Astrocyte (in vitro differentiated cells and primary cell): ENCODE measurements around the gene OR2V1. TPM values are rescaled to one million over a fixed set of nuclear protein-coding genes. Genes with fewer than 3 reads are reported as not detected.

Source experiments
- DNase-seq: peaks from one replicate; pipeline ENCODE4 v3.0.0-alpha.2; 2010; ENCODE audit warnings: low read depth
- FAIRE-seq: peaks from 2 replicates; lab custom pipeline; 2011; peaks lifted over from hg19 to GRCh38; lab: Jason Lieb, UNC
- H2AFZ ChIP-seq: 2 replicates; pipeline ENCODE4 v1.6.0; 2012; ENCODE audit warnings: low read depth, low read length, inconsistent platforms
- H3K27ac ChIP-seq: 2 replicates; pipeline ENCODE4 v1.5.1; 2011; ENCODE audit warnings: low read depth, low read length, inconsistent platforms
- H3K27me3 ChIP-seq: 2 replicates; pipeline ENCODE4 v1.6.0; 2011; ENCODE audit warnings: low read length, inconsistent platforms; ENCODE audit not compliant: insufficient read depth
- H3K36me3 ChIP-seq: 2 replicates; pipeline ENCODE4 v1.5.1; 2011; ENCODE audit warnings: low read length, inconsistent platforms; ENCODE audit not compliant: insufficient read depth
- H3K4me1 ChIP-seq: 2 replicates; pipeline ENCODE4 v1.5.1; 2011; ENCODE audit warnings: low read length, inconsistent platforms; ENCODE audit not compliant: insufficient read depth
- H3K4me2 ChIP-seq: 2 replicates; pipeline ENCODE4 v1.6.0; 2012; ENCODE audit warnings: low read length, inconsistent platforms
- H3K4me3 ChIP-seq: 2 replicates; pipeline ENCODE4 v1.5.1; 2011; ENCODE audit warnings: low read depth, mild to moderate bottlenecking, low read length, inconsistent platforms; ENCODE audit not compliant: insufficient read depth
- H3K79me2 ChIP-seq: 2 replicates; pipeline ENCODE4 v1.6.0; 2012; ENCODE audit warnings: mild to moderate bottlenecking, low read length, inconsistent platforms; ENCODE audit not compliant: insufficient read depth
- H3K9ac ChIP-seq: 2 replicates; pipeline ENCODE4 v1.6.0; 2012; ENCODE audit warnings: mild to moderate bottlenecking, low read length, inconsistent platforms
- H3K9me3 ChIP-seq: 2 replicates; pipeline ENCODE4 v1.5.1; 2012; ENCODE audit warnings: low read depth, mild to moderate bottlenecking, low read length, inconsistent platforms; ENCODE audit not compliant: insufficient read depth
- H4K20me1 ChIP-seq: 2 replicates; pipeline ENCODE4 v1.6.0; 2012; ENCODE audit warnings: low read length, inconsistent platforms; ENCODE audit not compliant: insufficient read depth
- H3K27ac Mint-ChIP-seq: one replicate; pipeline ENCODE4 v1.8.0; 2021; ENCODE audit warnings: mild to moderate bottlenecking, mixed read lengths; ENCODE audit not compliant: unreplicated experiment
- H3K27me3 Mint-ChIP-seq: one replicate; pipeline ENCODE4 v1.8.0; 2021; ENCODE audit warnings: low read depth, mixed read lengths; ENCODE audit not compliant: unreplicated experiment
- H3K36me3 Mint-ChIP-seq: one replicate; pipeline ENCODE4 v1.8.0; 2021; ENCODE audit warnings: low read depth, mixed read lengths; ENCODE audit not compliant: unreplicated experiment
- H3K4me1 Mint-ChIP-seq: one replicate; pipeline ENCODE4 v1.8.0; 2021; ENCODE audit warnings: low read depth, mixed read lengths; ENCODE audit not compliant: unreplicated experiment
- H3K4me3 Mint-ChIP-seq: one replicate; pipeline ENCODE4 v1.8.0; 2021; ENCODE audit warnings: mild to moderate bottlenecking, moderate library complexity, mixed read lengths; ENCODE audit not compliant: unreplicated experiment
- H3K9me3 Mint-ChIP-seq: one replicate; pipeline ENCODE4 v1.8.0; 2021; ENCODE audit warnings: mild to moderate bottlenecking, mixed read lengths; ENCODE audit not compliant: unreplicated experiment
- EZH2 ChIP-seq: IDR thresholded peaks from 2 replicates; pipeline ENCODE4 v1.6.1; 2012; ENCODE audit warnings: mild to moderate bottlenecking, low read length, inconsistent platforms; ENCODE audit not compliant: insufficient read depth
- total RNA-seq: library from RNA; stranded (reverse); gene quantifications from 2 replicates; pipeline ENCODE4 v1.2.1, GENCODE V29; 2021
- TF ChIP-seq, protein P1 (sequence below): IDR thresholded peaks from 2 replicates; pipeline ENCODE4 v1.5.1; 2011; ENCODE audit warnings: low read depth, mild to moderate bottlenecking, inconsistent platforms, low read length, moderate library complexity; ENCODE audit not compliant: insufficient read depth

Gene OR2V1
- total RNA-seq, 1 donor from 2014 or later: not detected

DNA sequence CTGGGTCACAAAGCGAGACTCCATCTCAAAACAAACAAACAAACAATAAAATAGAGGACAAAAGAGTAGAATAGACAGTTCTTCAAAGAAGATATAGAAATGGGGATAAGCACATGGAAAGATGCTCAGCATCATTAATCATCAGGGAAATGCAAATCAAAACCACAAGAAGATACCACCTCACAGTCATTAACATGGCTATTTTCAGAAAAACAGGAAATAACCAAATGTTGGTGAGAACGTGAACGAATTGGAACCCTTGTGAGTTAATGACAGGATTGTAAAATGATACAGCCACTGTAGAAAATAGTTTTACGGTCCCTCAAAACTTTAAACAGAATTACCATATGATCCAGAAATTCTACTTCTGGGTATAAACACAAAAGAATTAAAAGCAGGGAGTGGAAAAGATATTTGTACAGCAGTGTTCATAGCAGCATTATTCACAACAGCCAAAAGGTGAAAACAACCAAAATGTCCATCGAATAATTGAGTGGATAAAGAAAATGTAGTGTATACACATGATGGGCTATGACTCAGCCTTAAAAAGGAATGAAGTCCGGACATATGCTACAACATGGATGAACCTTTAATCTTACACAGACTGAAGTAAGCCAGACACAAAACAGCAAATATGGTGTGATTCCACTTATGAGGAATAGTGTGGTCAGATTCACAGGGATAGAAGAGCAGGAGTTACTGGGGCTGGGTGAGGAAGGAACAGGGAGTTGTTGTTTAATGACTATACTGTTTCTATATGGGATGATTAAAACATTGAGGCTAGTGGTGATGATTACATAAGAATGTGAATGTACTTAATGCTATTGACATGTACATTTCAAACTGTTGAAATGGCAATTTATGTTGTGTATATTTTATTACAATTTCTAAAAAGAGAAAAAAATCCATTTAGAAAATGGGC lies 36.1 kb upstream of the OR2V1 start:
- Mint-ChIP-seq H3K36me3 (no peaks in the 10 kb centered on the region), H3K27ac (no peak overlapping the region), H3K4me1 (no peaks in the 10 kb centered on the region), H3K4me3 (no peak overlapping the region), H3K27me3 (peaks cover 33% of the 10 kb centered on the region), H3K9me3 (peaks cover 2% of the 10 kb centered on the region)
- FAIRE-seq (no peak), DNase-seq (no peak)
- H3K27ac ChIP-seq: no peak overlapping the region
- TF ChIP-seq EZH2: no peak
- TF ChIP-seq, protein P1, sequence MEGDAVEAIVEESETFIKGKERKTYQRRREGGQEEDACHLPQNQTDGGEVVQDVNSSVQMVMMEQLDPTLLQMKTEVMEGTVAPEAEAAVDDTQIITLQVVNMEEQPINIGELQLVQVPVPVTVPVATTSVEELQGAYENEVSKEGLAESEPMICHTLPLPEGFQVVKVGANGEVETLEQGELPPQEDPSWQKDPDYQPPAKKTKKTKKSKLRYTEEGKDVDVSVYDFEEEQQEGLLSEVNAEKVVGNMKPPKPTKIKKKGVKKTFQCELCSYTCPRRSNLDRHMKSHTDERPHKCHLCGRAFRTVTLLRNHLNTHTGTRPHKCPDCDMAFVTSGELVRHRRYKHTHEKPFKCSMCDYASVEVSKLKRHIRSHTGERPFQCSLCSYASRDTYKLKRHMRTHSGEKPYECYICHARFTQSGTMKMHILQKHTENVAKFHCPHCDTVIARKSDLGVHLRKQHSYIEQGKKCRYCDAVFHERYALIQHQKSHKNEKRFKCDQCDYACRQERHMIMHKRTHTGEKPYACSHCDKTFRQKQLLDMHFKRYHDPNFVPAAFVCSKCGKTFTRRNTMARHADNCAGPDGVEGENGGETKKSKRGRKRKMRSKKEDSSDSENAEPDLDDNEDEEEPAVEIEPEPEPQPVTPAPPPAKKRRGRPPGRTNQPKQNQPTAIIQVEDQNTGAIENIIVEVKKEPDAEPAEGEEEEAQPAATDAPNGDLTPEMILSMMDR: no peak
- no peak overlapping the region for H3K9ac ChIP-seq
- H3K36me3 ChIP-seq: no peaks in the 10 kb centered on the region
- H3K27me3 ChIP-seq: peaks cover 4% of the 10 kb centered on the region
- peaks cover 13% of the 10 kb centered on the region for H3K4me1 ChIP-seq
- no peak overlapping the region for H3K4me3 ChIP-seq
- no peaks in the 10 kb centered on the region for H3K79me2 ChIP-seq
- H3K4me2 ChIP-seq: no peak overlapping the region
- H4K20me1 ChIP-seq: no peaks in the 10 kb centered on the region
- H2AFZ ChIP-seq: no peak overlapping the region
- H3K9me3 ChIP-seq: no peaks in the 10 kb centered on the region

DNA sequence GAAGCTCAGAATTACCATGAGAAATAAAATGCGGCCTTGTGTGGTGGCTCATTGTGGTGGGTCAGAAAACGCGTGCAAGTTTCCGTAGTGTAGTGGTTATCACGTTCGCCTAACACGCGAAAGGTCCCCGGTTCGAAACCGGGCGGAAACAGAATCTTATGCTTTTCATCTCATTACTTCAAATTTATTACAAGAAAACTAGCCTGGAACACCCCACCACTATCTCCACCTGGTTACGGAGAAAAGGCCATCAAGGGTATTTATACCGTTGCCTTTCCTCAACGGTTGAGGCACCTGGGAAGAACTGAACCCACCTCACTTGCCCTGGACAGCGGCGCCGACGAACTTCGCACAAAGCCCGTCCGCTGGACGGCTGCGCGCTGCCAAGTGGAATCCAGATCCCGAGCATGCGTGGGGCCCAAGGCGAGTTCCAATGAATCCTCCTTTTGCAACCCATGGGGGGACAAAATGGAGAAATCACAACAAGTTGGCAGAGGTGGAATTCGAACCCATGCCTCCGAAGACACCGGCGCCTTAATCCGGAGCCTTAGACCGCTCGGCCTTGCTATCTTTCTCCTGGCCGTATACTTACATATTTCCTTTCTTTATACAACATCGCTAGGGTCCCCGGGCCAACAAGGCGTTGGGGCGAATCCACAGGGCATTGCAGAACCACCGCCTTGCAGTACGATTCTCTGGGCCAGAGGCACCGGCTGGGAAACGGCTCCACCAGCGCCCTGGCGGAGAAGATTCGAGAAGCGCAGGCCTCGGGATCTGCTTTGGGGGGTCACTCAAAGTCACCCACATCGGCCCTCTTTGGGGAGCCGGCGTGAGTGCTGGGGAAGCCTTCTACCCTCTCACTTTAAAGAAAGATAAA lies 33.3 kb upstream of the OR2V1 start:
- Mint-ChIP-seq H3K4me1 (no peaks in the 10 kb centered on the region), H3K27me3 (peaks cover 20% of the 10 kb centered on the region), H3K27ac (peak overlapping the region; percentile 62), H3K36me3 (no peaks in the 10 kb centered on the region), H3K9me3 (peaks cover 2% of the 10 kb centered on the region), H3K4me3 (peak overlapping the region; percentile 84)
- no peak overlapping the region for H2AFZ ChIP-seq
- H3K27me3 ChIP-seq: no peaks in the 10 kb centered on the region
- H3K9me3 ChIP-seq: no peaks in the 10 kb centered on the region
- FAIRE-seq (peak; percentile 50), DNase-seq (no peak)
- H3K4me3 ChIP-seq: no peak overlapping the region
- H3K79me2 ChIP-seq: no peaks in the 10 kb centered on the region
- no peak overlapping the region for H3K27ac ChIP-seq
- TF ChIP-seq EZH2: no peak
- TF ChIP-seq, protein P1: no peak
- H3K4me1 ChIP-seq: peaks cover 8% of the 10 kb centered on the region
- peak overlapping the region; percentile 64 for H3K4me2 ChIP-seq
- H3K36me3 ChIP-seq: no peaks in the 10 kb centered on the region
- H3K9ac ChIP-seq: no peak overlapping the region
- H4K20me1 ChIP-seq: no peaks in the 10 kb centered on the region
